GM10248 (cell line): ENCODE measurements around the gene TRIM51.

ENCODE experiments used
- CTCF ChIA-PET: fragments of 300-600 bp; sonication (Branson Sonifier 250); formaldehyde crosslinking; extraction: SDS; loops from one replicate; lab custom pipeline; 2021; ENCODE audit warnings: antibody characterized with exemption; lab: Yijun Ruan, JAX
- POLR2A ChIA-PET: fragments of 350-650 bp; sonication (Branson Sonifier 250); formaldehyde crosslinking; extraction: SDS; loops from one replicate; lab custom pipeline; 2020; ENCODE audit warnings: antibody characterized with exemption; lab: Yijun Ruan, JAX
- DNase-seq: peaks from one replicate; pipeline ENCODE4 v3.0.0; 2012; ENCODE audit errors: extremely low spot score
- CTCF ChIP-seq: IDR thresholded peaks from 2 replicates; pipeline ENCODE4 v1.5.1; 2012; ENCODE audit warnings: mild to moderate bottlenecking, low read depth; ENCODE audit errors: extremely low read depth, missing control alignments, control extremely low read depth

Gene TRIM51

GRCh38 chr11:55895216-55895615, 12.1 kb downstream of the TRIM51 start:
- no peak for DNase-seq
- POLR2A ChIA-PET = no interaction called here
- CTCF ChIA-PET = no interaction called here
- no peak for TF ChIP-seq CTCF

- TF ChIP-seq CTCF = no peak
- DNase-seq = no peak
- ChIA-PET POLR2A (no interaction called here), CTCF (no interaction called here)
Observed at GRCh38 chr11:55902308-55902707, 19.2 kb downstream of the TRIM51 start.

- no peak for TF ChIP-seq CTCF
Observed at GRCh38 chr11:55914482-55914881, 31.4 kb downstream of the TRIM51 start, which contains the start of gene OR5W2. TSS of gene OR5W2 (minus strand) at chr11:55914582. CDS start at chr11:55914582, 0 bp downstream.

GRCh38 chr11:55920537-55920936, 37.4 kb downstream of the TRIM51 start:
- ChIA-PET POLR2A (no interaction called here), CTCF (no interaction called here)
- no peak for DNase-seq
- no peak for TF ChIP-seq CTCF

More at GRCh38 chr11:55914482-55914881, 31.4 kb downstream of the TRIM51 start, which contains the start of gene OR5W2:
- ChIA-PET CTCF (no interaction called here), POLR2A (no interaction called here)
- DNase-seq = no peak

GRCh38 chr11:55936300-55936699, 53.2 kb downstream of the TRIM51 start, which contains the start of gene OR5I1:
TSS of gene OR5I1 (minus strand) at chr11:55936400. CDS start at chr11:55936400, 0 bp downstream.
- DNase-seq = no peak
- ChIA-PET CTCF (no interaction called here), POLR2A (no interaction called here)
- no peak for TF ChIP-seq CTCF
